NB4 (cell line): ENCODE results near the gene LEPROT.
A peak's percentile ranks its signal among the peaks of the same experiment; 100 is the strongest.

ENCODE experiments used
- DNase-seq: peaks from one replicate; pipeline ENCODE4 v3.0.0; 2010; ENCODE audit warnings: low read depth
- H3K4me3 ChIP-seq: one replicate; pipeline ENCODE4 v1.5.1; 2011; ENCODE audit warnings: mild to moderate bottlenecking, low read depth, low read length, moderate library complexity
- MYC ChIP-seq: IDR thresholded peaks from 2 replicates; pipeline ENCODE4 v1.6.1; 2011; ENCODE audit warnings: low read depth, low read length
- POLR2A ChIP-seq: IDR thresholded peaks from 2 replicates; pipeline ENCODE4 v1.6.1; 2011; ENCODE audit warnings: mild to moderate bottlenecking; ENCODE audit not compliant: insufficient read length; ENCODE audit errors: extremely low read depth
- TF ChIP-seq, protein P1 (sequence below): IDR thresholded peaks from one replicate; pipeline ENCODE4 v1.5.1; 2012; ENCODE audit warnings: low read depth, low read length
- TF ChIP-seq, protein P2 (sequence below): IDR thresholded peaks from 2 replicates; pipeline ENCODE4 v1.6.1; 2011; ENCODE audit warnings: low read depth, low read length

The LEPROT gene

DNA sequence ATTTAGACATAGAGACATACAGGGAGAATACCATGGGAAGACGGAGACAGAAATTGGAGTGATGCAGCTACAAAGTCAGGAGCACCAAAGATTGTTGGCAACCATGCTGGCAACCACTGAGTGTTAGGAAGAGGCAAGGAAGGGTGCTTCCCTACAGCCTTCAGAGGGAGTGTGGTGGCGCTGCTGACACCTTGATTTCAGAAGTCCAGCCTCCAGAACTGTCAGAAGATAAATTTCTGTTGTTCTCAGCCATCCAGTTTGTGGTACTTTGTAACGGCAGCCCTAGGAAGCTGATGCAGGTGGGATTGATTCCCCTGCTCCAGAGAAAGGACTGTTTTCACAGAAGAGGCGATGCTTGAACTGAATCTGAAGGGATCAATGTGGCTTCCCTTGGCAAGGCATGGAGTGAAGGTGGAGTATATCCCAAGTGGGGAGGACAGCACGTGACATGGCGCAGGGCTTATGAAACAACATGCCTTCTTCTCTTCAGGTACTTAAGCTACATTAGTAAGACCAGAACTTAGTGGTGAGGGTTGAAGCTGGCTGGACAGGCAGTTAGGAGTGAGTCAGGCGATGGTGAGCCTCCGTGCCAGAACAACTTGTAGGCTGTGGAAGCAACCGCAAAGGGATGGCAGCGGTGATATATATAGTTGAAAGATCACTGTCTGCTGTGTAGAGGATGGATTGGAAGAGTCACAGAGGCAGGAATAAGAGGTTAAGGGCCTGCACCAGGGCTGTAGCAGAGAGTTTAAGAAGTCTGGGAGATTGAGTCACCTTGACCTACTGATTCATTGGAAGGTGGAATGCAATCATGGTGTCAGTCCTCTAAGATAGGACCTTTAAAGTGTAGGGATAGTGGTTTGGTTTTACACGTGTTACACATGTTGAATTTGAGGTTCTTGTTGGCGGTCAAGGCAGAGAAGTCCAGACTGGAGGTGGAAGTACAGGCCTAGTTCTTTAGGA is 2.1 kb downstream of the LEPROT start:
- H3K4me3 ChIP-seq, result peak overlapping the region; percentile 92
- DNase-seq, result peak; percentile 2
- TF ChIP-seq, protein P1, sequence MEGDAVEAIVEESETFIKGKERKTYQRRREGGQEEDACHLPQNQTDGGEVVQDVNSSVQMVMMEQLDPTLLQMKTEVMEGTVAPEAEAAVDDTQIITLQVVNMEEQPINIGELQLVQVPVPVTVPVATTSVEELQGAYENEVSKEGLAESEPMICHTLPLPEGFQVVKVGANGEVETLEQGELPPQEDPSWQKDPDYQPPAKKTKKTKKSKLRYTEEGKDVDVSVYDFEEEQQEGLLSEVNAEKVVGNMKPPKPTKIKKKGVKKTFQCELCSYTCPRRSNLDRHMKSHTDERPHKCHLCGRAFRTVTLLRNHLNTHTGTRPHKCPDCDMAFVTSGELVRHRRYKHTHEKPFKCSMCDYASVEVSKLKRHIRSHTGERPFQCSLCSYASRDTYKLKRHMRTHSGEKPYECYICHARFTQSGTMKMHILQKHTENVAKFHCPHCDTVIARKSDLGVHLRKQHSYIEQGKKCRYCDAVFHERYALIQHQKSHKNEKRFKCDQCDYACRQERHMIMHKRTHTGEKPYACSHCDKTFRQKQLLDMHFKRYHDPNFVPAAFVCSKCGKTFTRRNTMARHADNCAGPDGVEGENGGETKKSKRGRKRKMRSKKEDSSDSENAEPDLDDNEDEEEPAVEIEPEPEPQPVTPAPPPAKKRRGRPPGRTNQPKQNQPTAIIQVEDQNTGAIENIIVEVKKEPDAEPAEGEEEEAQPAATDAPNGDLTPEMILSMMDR, result no peak
- TF ChIP-seq MYC, result no peak
- TF ChIP-seq POLR2A, result no peak
- TF ChIP-seq, protein P2, sequence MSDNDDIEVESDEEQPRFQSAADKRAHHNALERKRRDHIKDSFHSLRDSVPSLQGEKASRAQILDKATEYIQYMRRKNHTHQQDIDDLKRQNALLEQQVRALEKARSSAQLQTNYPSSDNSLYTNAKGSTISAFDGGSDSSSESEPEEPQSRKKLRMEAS, result no peak

DNA sequence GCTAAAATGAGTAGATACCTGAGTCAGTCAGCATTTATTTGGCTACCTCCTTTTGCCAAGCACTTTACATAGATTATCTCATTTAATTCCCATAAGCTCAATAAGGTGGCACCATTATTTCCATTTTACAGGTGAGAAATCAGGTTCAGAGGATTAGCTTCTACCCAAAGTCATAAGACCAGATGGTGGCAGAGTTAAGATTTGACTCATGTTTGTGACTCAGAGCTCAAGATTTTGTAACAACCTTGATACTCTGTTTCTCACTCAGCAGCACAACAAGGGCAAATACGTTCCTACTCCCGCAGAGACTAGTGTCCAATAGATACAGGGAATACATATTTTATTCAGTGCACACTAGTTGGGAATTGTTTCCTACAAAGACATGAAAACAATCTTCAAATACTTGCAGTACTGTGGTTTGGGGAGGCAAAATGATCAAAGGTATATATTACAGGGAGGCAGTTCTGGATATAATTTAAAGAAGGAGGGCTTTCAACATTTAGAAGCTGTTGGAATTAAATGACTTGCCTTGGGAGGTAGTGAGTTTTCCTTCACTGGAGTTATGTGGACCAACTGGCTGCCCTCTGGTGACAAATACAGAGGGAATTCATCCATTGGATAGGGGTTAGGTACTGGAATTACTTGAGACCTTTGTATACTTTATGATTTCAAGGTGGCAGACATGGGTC is 3.6 kb downstream of the LEPROT start:
- peak; percentile 44 for DNase-seq

DNA sequence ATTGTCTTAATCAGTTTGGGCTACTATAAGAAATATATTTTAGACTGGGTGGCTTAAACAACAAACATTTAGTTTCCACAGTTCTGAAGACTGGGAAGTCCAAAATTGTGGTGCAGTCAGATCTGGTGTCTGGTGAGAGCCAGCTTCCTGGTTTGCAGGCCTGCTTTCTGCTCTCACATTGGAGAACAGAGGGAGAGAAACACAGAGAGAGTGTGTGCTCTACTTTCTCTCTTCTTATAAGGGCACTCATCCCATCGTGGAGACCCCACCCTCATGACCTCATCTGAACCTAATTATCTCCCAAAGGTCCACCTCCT is 4.1 kb downstream of the LEPROT start:
- no peak overlapping the region for H3K4me3 ChIP-seq
- no peak for TF ChIP-seq MYC
- TF ChIP-seq, protein P1, result no peak
- TF ChIP-seq, protein P2, result no peak
- TF ChIP-seq POLR2A, result no peak
- no peak for DNase-seq

More for the DNA sequence above, 3.6 kb downstream of the LEPROT start:
- TF ChIP-seq MYC (no peak), POLR2A (no peak)
- TF ChIP-seq, protein P2, result no peak
- TF ChIP-seq, protein P1, result no peak
- H3K4me3 ChIP-seq, result no peak overlapping the region

DNA sequence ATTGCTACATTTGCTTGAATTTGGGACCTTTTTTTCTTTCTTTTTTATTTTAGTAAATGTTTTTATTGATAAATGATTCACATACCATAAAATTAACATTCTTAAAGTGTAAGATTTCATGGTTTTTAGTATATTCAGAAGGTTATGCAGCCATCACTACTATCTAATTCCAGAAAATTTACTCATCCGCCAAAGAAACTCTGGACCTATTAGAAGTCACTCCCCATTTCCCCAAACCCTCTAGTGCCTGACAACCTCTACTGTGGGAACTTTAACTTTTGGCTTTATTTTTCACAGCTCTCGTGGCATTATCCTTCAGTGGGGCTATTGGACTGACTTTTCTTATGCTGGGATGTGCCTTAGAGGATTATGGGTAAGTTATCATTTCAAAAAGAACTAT is 4.5 kb downstream of the LEPROT start:
- no peak overlapping the region for H3K4me3 ChIP-seq
- DNase-seq, result no peak
- TF ChIP-seq MYC (no peak), POLR2A (no peak)

DNA sequence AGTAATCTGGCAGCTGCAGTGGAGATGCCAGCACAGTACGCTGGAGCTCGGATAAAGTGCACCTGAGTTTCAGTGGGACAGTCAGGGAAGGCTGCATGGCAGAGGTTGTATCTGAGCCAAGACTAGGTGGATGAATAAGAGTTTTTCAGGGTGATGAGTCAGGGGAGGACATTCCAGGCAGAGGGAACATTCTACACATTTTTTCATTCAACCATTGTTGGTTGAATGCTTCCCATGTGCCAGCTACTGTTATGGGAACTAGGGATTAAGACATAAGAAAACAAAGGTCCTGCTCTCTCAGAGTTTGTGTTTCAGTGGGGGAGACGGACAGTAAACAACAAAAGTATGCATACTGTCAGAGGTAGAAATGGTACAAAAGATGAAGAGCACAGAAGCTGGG is 5.2 kb downstream of the LEPROT start:
- H3K4me3 ChIP-seq, result no peak overlapping the region
- no peak for TF ChIP-seq POLR2A
- TF ChIP-seq, protein P1, result no peak
- TF ChIP-seq, protein P2, result no peak
- TF ChIP-seq MYC, result no peak
- no peak for DNase-seq

DNA sequence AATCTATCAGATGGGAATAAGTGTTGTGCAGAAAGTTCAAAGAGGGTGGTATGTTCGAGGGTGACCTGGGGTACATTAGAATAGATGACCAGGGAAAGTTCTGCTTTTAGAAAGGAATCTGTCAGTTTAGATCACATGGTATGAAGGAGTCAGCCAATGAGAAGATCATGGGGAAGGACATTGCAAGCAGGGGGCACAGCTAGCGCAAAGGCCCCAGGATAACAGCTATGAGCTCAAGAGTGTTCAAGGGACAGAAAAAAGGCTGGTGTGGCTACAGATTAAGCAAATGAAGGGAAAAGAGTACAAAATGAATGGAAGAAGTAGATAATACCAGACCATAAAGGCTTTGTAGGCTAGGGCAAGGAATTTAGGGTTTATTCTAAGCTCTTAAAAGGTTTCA is 8.6 kb downstream of the LEPROT start:
- H3K4me3 ChIP-seq, result no peak overlapping the region
- DNase-seq, result peak; percentile 14
- TF ChIP-seq, protein P1, result no peak
- TF ChIP-seq, protein P2, result 0 out of 2 replicates have a peak, but pooled peaks have one; percentile 15
